IMR-90 (cell line): ENCODE data around the gene DOCK9. TPM values are rescaled to one million over a fixed set of nuclear protein-coding genes. Genes with fewer than 3 reads are reported as not detected.
A peak's percentile ranks its signal among the peaks of the same experiment; 100 is the strongest.

Experiments
- ATAC-seq: fragments of 200-7000 bp; cut with Tn5 transposase; 2 replicates; pipeline ENCODE4 v1.9.1; 2020; ENCODE audit warnings: low read depth, mild to moderate bottlenecking, moderate library complexity
- BruUV-seq: library from RNA; stranded (reverse); fragments of 400-500 nt; replicated peaks from 2 replicates; lab custom pipeline; 2021; lab: Mats Ljungman, UMichigan
- CTCF ChIA-PET: fragments of 300-600 bp; formaldehyde crosslinking; extraction: SDS; loops from one replicate; lab custom pipeline; 2021; ENCODE audit warnings: antibody characterized with exemption; lab: Yijun Ruan, JAX
- POLR2A ChIA-PET: fragments of 300-600 bp; sonication (Branson Sonifier 250); formaldehyde crosslinking; loops from one replicate; lab custom pipeline; 2022; ENCODE audit warnings: antibody characterized with exemption; ENCODE audit not compliant: unreplicated experiment; lab: Charles Lee
- DNase-seq: peaks from one replicate; pipeline ENCODE4 v3.0.0; 2013
- H2AFZ ChIP-seq: replicated peaks from 2 replicates; pipeline ENCODE3; 2013; ENCODE audit warnings: low read length, mild to moderate bottlenecking; ENCODE audit not compliant: poor library complexity
- H2AK5ac ChIP-seq: 2 replicates; pipeline ENCODE4 v1.6.1; 2013; ENCODE audit warnings: low read depth, low read length, inconsistent platforms
- H2AK9ac ChIP-seq: replicated peaks from 2 replicates; pipeline ENCODE3; 2013; ENCODE audit warnings: mild to moderate bottlenecking, low read depth, low read length, moderate library complexity; ENCODE audit not compliant: poor library complexity
- H2BK120ac ChIP-seq: 2 replicates; pipeline ENCODE4 v1.6.1; 2013; ENCODE audit warnings: low read depth, low read length, inconsistent platforms
- H2BK15ac ChIP-seq: 3 replicates; pipeline ENCODE4 v1.6.1; 2013; ENCODE audit warnings: low read depth, low read length, inconsistent platforms
- H2BK20ac ChIP-seq: 2 replicates; pipeline ENCODE4 v1.6.1; 2013; ENCODE audit warnings: low read depth, mild to moderate bottlenecking, inconsistent platforms, low read length, moderate library complexity
- H2BK5ac ChIP-seq: 2 replicates; pipeline ENCODE4 v1.6.1; 2013; ENCODE audit warnings: mild to moderate bottlenecking, low read depth, low read length, inconsistent platforms; ENCODE audit not compliant: poor library complexity, severe bottlenecking
- H3K14ac ChIP-seq: replicated peaks from 2 replicates; pipeline ENCODE4 v1.6.1; 2013; ENCODE audit warnings: low read depth, low read length, inconsistent platforms
- H3K18ac ChIP-seq: 2 replicates; pipeline ENCODE4 v1.6.1; 2013; ENCODE audit warnings: low read depth, low read length, control low read depth
- H3K23ac ChIP-seq: 2 replicates; pipeline ENCODE4 v1.6.1; 2013; ENCODE audit warnings: low read depth, low read length, inconsistent platforms
- H3K27ac ChIP-seq: 2 replicates; pipeline ENCODE4 v1.5.1; 2013; ENCODE audit warnings: mild to moderate bottlenecking, control low read depth, low read length; ENCODE audit not compliant: insufficient read depth
- H3K27me3 ChIP-seq: 2 replicates; pipeline ENCODE4 v1.6.1; 2013; ENCODE audit warnings: low read length; ENCODE audit not compliant: control insufficient read depth, insufficient read depth
- H3K36me3 ChIP-seq: 2 replicates; pipeline ENCODE4 v1.6.1; 2013; ENCODE audit warnings: low read length, mixed read lengths; ENCODE audit not compliant: control insufficient read depth, insufficient read depth
- H3K4ac ChIP-seq: 2 replicates; pipeline ENCODE4 v1.6.1; 2013; ENCODE audit warnings: low read depth, low read length, inconsistent platforms
- H3K4me1 ChIP-seq: 2 replicates; pipeline ENCODE4 v1.6.1; 2013; ENCODE audit warnings: low read length, mixed read lengths; ENCODE audit not compliant: control insufficient read depth, insufficient read depth
- H3K4me2 ChIP-seq: 2 replicates; pipeline ENCODE4 v1.6.1; 2013; ENCODE audit warnings: low read depth, mild to moderate bottlenecking, control low read depth, low read length, moderate library complexity
- H3K4me3 ChIP-seq: 2 replicates; pipeline ENCODE4 v1.5.1; 2013; ENCODE audit warnings: low read depth, mild to moderate bottlenecking, control low read depth, low read length, moderate library complexity; ENCODE audit not compliant: insufficient read depth
- H3K56ac ChIP-seq: 2 replicates; pipeline ENCODE4 v1.6.1; 2013; ENCODE audit warnings: low read length, inconsistent platforms; ENCODE audit not compliant: insufficient read depth; ENCODE audit errors: extremely low read depth
- H3K79me1 ChIP-seq, 2 experiments: 2 replicates each; pipeline ENCODE4 v1.6.1; 2013; ENCODE audit warnings: low read length in 2 of 2, inconsistent platforms in 1 of 2, low read depth in 1 of 2
- H3K9ac ChIP-seq: 2 replicates; pipeline ENCODE4 v1.6.1; 2013; ENCODE audit warnings: low read depth, low read length, control low read depth
- H3K9me1 ChIP-seq: 2 replicates; pipeline ENCODE4 v1.6.1; 2013; ENCODE audit warnings: low read length, inconsistent platforms; ENCODE audit not compliant: insufficient read depth
- H3K9me3 ChIP-seq: 2 replicates; pipeline ENCODE4 v1.6.1; 2013; ENCODE audit warnings: low read length; ENCODE audit not compliant: control insufficient read depth, insufficient read depth
- H4K20me1 ChIP-seq: 2 replicates; pipeline ENCODE4 v1.6.1; 2013; ENCODE audit warnings: low read length, inconsistent platforms; ENCODE audit not compliant: insufficient read depth
- H4K5ac ChIP-seq: 2 replicates; pipeline ENCODE4 v1.6.1; 2013; ENCODE audit warnings: mild to moderate bottlenecking, low read depth, low read length, control low read depth
- H4K8ac ChIP-seq, 2 experiments: 2 replicates each; pipeline ENCODE4 v1.6.1; 2013; ENCODE audit warnings: low read depth in 2 of 2, low read length in 2 of 2, control low read depth in 1 of 2, inconsistent platforms in 1 of 2
- H4K91ac ChIP-seq: 2 replicates; pipeline ENCODE4 v1.6.1; 2013; ENCODE audit warnings: low read depth, low read length, inconsistent platforms; ENCODE audit not compliant: insufficient read depth
- CHD1 ChIP-seq: IDR thresholded peaks from 2 replicates; pipeline ENCODE4 v1.6.1; 2012; ENCODE audit warnings: low read depth, low read length, improper control_type of control experiment
- MAFK ChIP-seq: IDR thresholded peaks from 2 replicates; pipeline ENCODE4 v1.6.1; 2012; ENCODE audit warnings: low read depth, low read length, improper control_type of control experiment
- POLR2A ChIP-seq: IDR thresholded peaks from 2 replicates; pipeline ENCODE4 v1.6.1; 2012; ENCODE audit warnings: mild to moderate bottlenecking, low read depth, low read length
- WGBS, 2 experiments: methylation state at CpG; one replicate each; pipeline versions ENCODE4 v1.1.5 to v1.1.7; 2013; ENCODE audit warnings: missing lambda C conversion rate in 2 of 2; ENCODE audit not compliant: insufficient read length in 1 of 2; ENCODE audit errors: extremely low coverage in 2 of 2; 5-methylcytosine and 5-hydroxymethylcytosine counted together
- dilution Hi-C: fragments of 300-500 bp; cut with HindIII; formaldehyde crosslinking; loops from one replicate; pipeline ENCODE4 v1.14.3; 2018; ENCODE audit warnings: low sequenced_read_pairs; ENCODE audit not compliant: unreplicated experiment
- in situ Hi-C: fragments of 300-500 bp; cut with MboI; formaldehyde crosslinking; loops from 3 replicates; pipeline ENCODE4 v1.14.3; 2019; ENCODE audit warnings: low sequenced_read_pairs, inconsistent platforms, mixed read lengths
- intact Hi-C: fragments of 100-400 bp; cut with micrococcal nuclease; formaldehyde crosslinking; loops from 2 replicates; pipeline ENCODE4 v1.10.0; 2022
- polyA plus RNA-seq, 3 experiments: library from polyadenylated mRNA; depleted of rRNA; stranded (reverse); fragments of >200 nt; gene quantifications; 2 replicates each; pipeline ENCODE4 v1.2.3, GENCODE V29; 2012; ENCODE audit warnings: low replicate concordance in 1 of 3
- total RNA-seq: library from RNA; depleted of rRNA; stranded (reverse); fragments of >200 nt; gene quantifications from 2 replicates; pipeline ENCODE4 v1.2.3, GENCODE V29; 2012

DOCK9 gene
- total and polyA plus RNA-seq, 2 of the 4 experiments (the other 2 are of a cell fraction): 4.8 to 7.2 TPM

DNA sequence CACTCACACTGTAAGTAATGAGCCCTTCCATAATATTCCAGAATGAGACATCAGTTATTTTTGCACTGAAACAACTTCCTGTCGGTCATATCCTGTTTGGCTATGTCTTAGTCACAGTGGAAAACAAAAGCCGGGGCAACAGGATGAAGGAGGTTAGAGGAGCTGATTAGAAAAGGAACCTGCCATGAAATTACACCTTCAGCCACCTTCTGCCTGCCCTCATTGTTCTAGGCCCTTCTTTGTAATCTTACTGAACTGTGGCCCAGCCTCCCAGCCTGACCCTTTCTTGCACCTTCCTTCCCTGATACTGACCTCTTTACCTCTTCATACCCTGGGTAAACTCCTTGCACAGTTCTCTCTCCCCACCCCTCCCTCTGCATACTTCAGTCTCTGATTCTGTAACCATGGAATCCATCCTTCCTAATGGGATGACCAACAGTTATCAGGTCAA lies 67.3 kb downstream of the DOCK9 start:
- Histone ChIP-seq H3K4me2 (peak overlapping the region; percentile 56; the same call in 1 of the 2 replicates), H3K18ac (peak overlapping the region; percentile 24; the same call in 1 of the 2 replicates), H2BK5ac (peak overlapping the region; percentile 37), H3K27ac (peak overlapping the region; percentile 66), H3K56ac (peak overlapping the region; percentile 24; the same call in 1 of the 2 replicates), H4K20me1 (no peaks in the 10 kb centered on the region), H3K9me3 (no peaks in the 10 kb centered on the region), H4K5ac (peak overlapping the region; percentile 98), H2BK20ac (peak overlapping the region; percentile 47), H3K23ac (peak overlapping the region; percentile 62), H3K9ac (no peak overlapping the region), H3K9me1 (peaks cover 8% of the 10 kb centered on the region), H2BK15ac (peak overlapping the region; percentile 77; the same call in 1 of the 3 replicates), H3K14ac (peak overlapping the region; percentile 87), H4K91ac (peak overlapping the region; percentile 69), H3K79me1 (no peaks in the 10 kb centered on the region), H2AK5ac (peak overlapping the region; percentile 47; the same call in 1 of the 2 replicates), H2BK120ac (peak overlapping the region; percentile 76), H3K4ac (peak overlapping the region; percentile 85), H3K4me1 (peaks cover 6% of the 10 kb centered on the region), H2AFZ (peak overlapping the region; percentile 85), H3K4me3 (no peak overlapping the region), H2AK9ac (peak overlapping the region; percentile 85), H3K27me3 (no peaks in the 10 kb centered on the region), H3K36me3 (no peaks in the 10 kb centered on the region), H4K8ac (peak overlapping the region; percentile 73 to 91)
- DNase-seq (peak; percentile 70), ATAC-seq (peak; percentile 66)
- TF ChIP-seq CHD1: no peak
- no peak for TF ChIP-seq POLR2A
- no peak for TF ChIP-seq MAFK
- BruUV-seq: no TSS peak
- CTCF ChIA-PET: no interaction called here
- WGBS, 2 experiments: no CpG with 5 or more reads among the region's 2 CpGs
- intact Hi-C loops (no loop called here), dilution Hi-C loops (no loop called here), in situ Hi-C loops (no loop called here)
- POLR2A ChIA-PET: no interaction called here
